ENCODE measurements around the gene ZNF57. TPM values are rescaled to one million over a fixed set of nuclear protein-coding genes. Genes with fewer than 3 reads are reported as not detected.
A peak's percentile ranks its signal among the peaks of the same experiment; 100 is the strongest.

The ZNF57 gene
- total and polyA plus RNA-seq, 4 donors = 4.0 to 5.5 (median 4.5) TPM

- Histone ChIP-seq H3K9me3 (ENCODE audit: control insufficient read depth in 4 of 4, insufficient read depth in 3 of 4, low read length in 3 of 4) (no peaks in the 10 kb centered on the region), H3K9ac (ENCODE audit: insufficient read depth in 1 of 2, low read length in 2 of 2) (no peak overlapping the region), H3K36me3 (ENCODE audit: control insufficient read depth in 4 of 4, insufficient read depth in 4 of 4, low read length in 4 of 4) (no peaks in the 10 kb centered on the region), H3K4me3 (no peak overlapping the region), H3K27ac (ENCODE audit: low read depth in 1 of 2, low read length in 1 of 2) (no peak overlapping the region), H3K4me1 (ENCODE audit: control insufficient read depth in 5 of 5, insufficient read depth in 5 of 5, low read length in 5 of 5) (peaks cover 2 to 15% (median 7%) of the 10 kb centered on the region in 5 donors), H3K27me3 (ENCODE audit: control insufficient read depth in 3 of 3, insufficient read depth in 3 of 3, low read length in 2 of 3) (no peaks in the 10 kb centered on the region)
- TF ChIP-seq CTCF (IDR thresholded peaks at IDR 0.05; ENCODE audit: control extremely low read depth, extremely low read depth) = no peak
- ATAC-seq (ENCODE audit: insufficient read depth, low FRiP score) = no peak
- 95 to 98% methylated on average over 5 of the region's 5 CpGs for WGBS, 2 donors
- no peak for DNase-seq
Observed at GRCh38 chr19:2964874-2965273, 64.1 kb downstream of the ZNF57 start.

- Histone ChIP-seq H3K27me3 (ENCODE audit: control insufficient read depth in 3 of 3, insufficient read depth in 3 of 3, low read length in 2 of 3) (no peaks in the 10 kb centered on the region), H3K4me3 (no peak overlapping the region), H3K9ac (ENCODE audit: insufficient read depth in 1 of 2, low read length in 2 of 2) (peak overlapping the region in 1 of 2 donors; percentile 38), H3K4me1 (ENCODE audit: control insufficient read depth in 5 of 5, insufficient read depth in 5 of 5, low read length in 5 of 5) (peaks cover 2 to 35% (median 12%) of the 10 kb centered on the region in 5 donors), H3K27ac (ENCODE audit: low read depth in 1 of 2, low read length in 1 of 2) (no peak overlapping the region), H3K9me3 (ENCODE audit: control insufficient read depth in 4 of 4, insufficient read depth in 3 of 4, low read length in 3 of 4) (no peaks in the 10 kb centered on the region), H3K36me3 (ENCODE audit: control insufficient read depth in 4 of 4, insufficient read depth in 4 of 4, low read length in 4 of 4) (no peaks in the 10 kb centered on the region)
- 84 to 86% methylated on average over 8 of the region's 8 CpGs for WGBS, 2 donors
- DNase-seq (no peak), ATAC-seq (ENCODE audit: insufficient read depth, low FRiP score) (no peak)
- no peak for TF ChIP-seq CTCF (IDR thresholded peaks at IDR 0.05; ENCODE audit: control extremely low read depth, extremely low read depth)
Observed at GRCh38 chr19:2967972-2968371, 67.2 kb downstream of the ZNF57 start.

Other genes with a start within 250 kb of the ZNF57 start
- 1 to 10 TPM; 2.4 to 4.5 TPM for gene GNG7, start 198.2 kb upstream of the ZNF57 start, total RNA-seq
- gene GNG7, start 198.2 kb upstream of the ZNF57 start, polyA plus RNA-seq = 1 to 10 TPM; 1.6 to 3.1 TPM
- 1 to 10 TPM in 1 of 2 donors, under 1 TPM in 1; 0.37 to 1.2 TPM for gene DIRAS1, start 179.6 kb upstream of the ZNF57 start, total RNA-seq
- under 1 TPM; 0.42 to 0.73 TPM for gene DIRAS1, start 179.6 kb upstream of the ZNF57 start, polyA plus RNA-seq
- 10 to 100 TPM; 17.7 to 37.0 TPM for gene SLC39A3, start 160.9 kb upstream of the ZNF57 start, total RNA-seq
- 10 to 100 TPM; 47.1 to 51.2 TPM for gene SLC39A3, start 160.9 kb upstream of the ZNF57 start, polyA plus RNA-seq
- gene SGTA, start 117.7 kb upstream of the ZNF57 start, total RNA-seq = 10 to 100 TPM; 33.3 to 48.0 TPM
- 10 to 100 TPM; 55.7 to 64.7 TPM for gene SGTA, start 117.7 kb upstream of the ZNF57 start, polyA plus RNA-seq
- gene THOP1, start 115.4 kb upstream of the ZNF57 start, total RNA-seq = 10 to 100 TPM; 23.8 to 70.5 TPM
- 10 to 100 TPM; 58.7 to 71.9 TPM for gene THOP1, start 115.4 kb upstream of the ZNF57 start, polyA plus RNA-seq
- gene ZNF554, start 81.1 kb upstream of the ZNF57 start, total RNA-seq = 1 to 10 TPM; 5.0 to 8.8 TPM
- gene ZNF554, start 81.1 kb upstream of the ZNF57 start, polyA plus RNA-seq = 1 to 10 TPM; 1.1 to 3.1 TPM
- gene ZNF555, start 59.5 kb upstream of the ZNF57 start, total RNA-seq = 1 to 10 TPM; 5.0 to 9.6 TPM
- gene ZNF555, start 59.5 kb upstream of the ZNF57 start, polyA plus RNA-seq = 1 to 10 TPM; 1.6 to 2.1 TPM
- gene ZNF556, start 33.6 kb upstream of the ZNF57 start, total RNA-seq = not detected
- under 1 TPM; 0.02 to 0.09 TPM for gene ZNF556, start 33.6 kb upstream of the ZNF57 start, polyA plus RNA-seq
- 1 to 10 TPM; 3.3 to 6.7 TPM for gene ZNF77, start 44.0 kb downstream of the ZNF57 start, total RNA-seq
- gene ZNF77, start 44.0 kb downstream of the ZNF57 start, polyA plus RNA-seq = 1 to 10 TPM; 3.0 to 3.2 TPM
- 1 to 10 TPM; 6.3 to 8.8 TPM for gene TLE6, start 76.6 kb downstream of the ZNF57 start, total RNA-seq
- gene TLE6, start 76.6 kb downstream of the ZNF57 start, polyA plus RNA-seq = 1 to 10 TPM; 6.1 to 8.0 TPM
- gene TLE2, start 128.4 kb downstream of the ZNF57 start, total RNA-seq = 10 to 100 TPM; 39.8 to 47.1 TPM
- gene TLE2, start 128.4 kb downstream of the ZNF57 start, polyA plus RNA-seq = 10 to 100 TPM; 30.8 to 38.7 TPM
- gene TLE5, start 161.6 kb downstream of the ZNF57 start, total RNA-seq = 100 to 1,000 TPM; 179 to 468 TPM
- 100 to 1,000 TPM; 352 to 797 TPM for gene TLE5, start 161.6 kb downstream of the ZNF57 start, polyA plus RNA-seq
- gene GNA11, start 193.4 kb downstream of the ZNF57 start, total RNA-seq = 10 to 100 TPM; 39.4 to 80.9 TPM
- gene GNA11, start 193.4 kb downstream of the ZNF57 start, polyA plus RNA-seq = 10 to 100 TPM; 36.8 to 37.1 TPM
- 10 to 100 TPM; 18.6 to 36.0 TPM for gene GNA15, start 235.1 kb downstream of the ZNF57 start, total RNA-seq
- 10 to 100 TPM; 21.5 to 65.4 TPM for gene GNA15, start 235.1 kb downstream of the ZNF57 start, polyA plus RNA-seq

Measured in lung (tissue), 12 donors.